NCI-H2227 treated with DMSO at 0.1 percent for 48 hours (cell line): ENCODE measurements around the gene SORBS1.

Experiments
- DNase-seq: peaks from one replicate; lab custom pipeline; 2025; lab: John Stamatoyannopoulos, UW

The SORBS1 gene

DNA sequence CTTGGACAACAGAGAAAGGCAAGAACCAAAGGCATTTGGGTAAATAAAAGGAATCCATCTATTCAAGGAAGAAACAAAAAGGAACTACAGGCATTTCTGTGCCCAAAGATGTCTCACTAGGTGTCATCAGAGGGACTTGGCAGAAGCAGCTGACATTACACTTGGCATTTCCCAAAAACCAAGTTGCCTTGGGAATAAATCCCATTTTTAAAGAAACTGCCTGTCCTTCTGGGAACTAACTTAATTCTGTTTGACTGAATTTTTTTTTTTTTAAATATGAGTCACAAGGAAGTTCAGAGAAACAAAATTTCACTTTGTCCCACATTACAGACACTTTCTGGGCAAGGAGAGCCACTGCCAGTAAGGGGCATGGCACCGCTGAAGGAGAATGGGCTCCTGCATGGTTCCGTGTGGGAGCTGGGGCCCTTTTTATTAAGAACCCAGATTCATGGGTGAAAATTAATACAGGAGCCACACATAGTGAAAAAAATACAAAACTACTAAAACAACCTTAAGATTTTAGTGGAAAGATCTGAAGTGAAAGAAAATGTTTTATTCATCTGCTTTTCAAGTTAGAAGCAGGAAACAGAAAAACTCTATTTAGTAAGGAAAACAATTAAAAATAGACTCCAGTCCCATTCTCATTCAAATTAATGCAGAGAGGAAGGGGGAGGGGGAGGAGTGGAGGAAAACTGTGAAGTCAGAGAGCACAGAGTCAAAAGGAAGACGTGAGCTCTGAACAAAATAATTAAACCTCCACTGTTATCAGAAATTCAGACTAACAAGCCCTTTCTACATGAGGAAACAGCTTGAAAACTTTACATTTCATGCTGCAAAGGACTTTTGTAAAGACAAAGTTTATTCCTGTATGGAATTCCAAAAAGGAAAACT lies 151.9 kb downstream of the SORBS1 start:
- no peak for DNase-seq

DNA sequence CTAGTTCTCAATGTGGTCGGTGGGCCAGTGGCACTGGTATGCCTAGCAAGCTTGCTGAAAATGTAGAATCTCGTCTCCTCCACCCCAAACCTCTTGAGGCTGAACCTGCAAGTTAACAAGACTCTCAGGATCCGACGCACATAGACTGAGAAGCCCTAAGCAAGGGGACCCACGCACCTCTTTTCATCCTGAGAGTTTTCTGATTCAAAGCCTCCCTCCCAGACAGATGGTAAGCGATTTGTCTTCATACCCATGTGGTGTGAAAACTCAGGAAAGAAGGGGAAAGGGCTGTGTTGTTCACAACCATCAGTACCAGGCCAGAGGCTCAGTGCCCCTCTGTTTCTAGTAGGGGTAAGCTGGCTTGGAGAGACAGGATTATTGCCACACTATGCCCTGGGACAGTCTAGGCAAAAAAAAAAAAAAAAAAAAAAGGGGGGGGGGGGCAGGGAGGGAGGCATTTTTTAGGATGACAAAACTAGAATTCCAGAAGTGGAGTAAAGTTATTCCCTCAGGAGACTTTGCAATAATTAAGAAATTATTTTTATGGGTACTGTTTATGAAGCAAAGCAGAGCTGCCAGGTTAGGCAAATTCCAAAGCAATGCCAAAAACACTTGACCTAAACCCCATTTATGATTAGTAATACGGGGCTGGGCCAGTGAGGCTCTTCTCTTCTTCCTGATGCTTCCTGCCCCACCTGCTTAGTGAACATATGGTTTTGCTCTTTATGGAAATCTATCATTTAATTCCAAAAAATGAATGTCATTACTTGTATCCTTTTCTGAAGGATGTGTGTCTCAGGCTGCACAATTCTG lies 152.8 kb downstream of the SORBS1 start:
- DNase-seq, result no peak

DNA sequence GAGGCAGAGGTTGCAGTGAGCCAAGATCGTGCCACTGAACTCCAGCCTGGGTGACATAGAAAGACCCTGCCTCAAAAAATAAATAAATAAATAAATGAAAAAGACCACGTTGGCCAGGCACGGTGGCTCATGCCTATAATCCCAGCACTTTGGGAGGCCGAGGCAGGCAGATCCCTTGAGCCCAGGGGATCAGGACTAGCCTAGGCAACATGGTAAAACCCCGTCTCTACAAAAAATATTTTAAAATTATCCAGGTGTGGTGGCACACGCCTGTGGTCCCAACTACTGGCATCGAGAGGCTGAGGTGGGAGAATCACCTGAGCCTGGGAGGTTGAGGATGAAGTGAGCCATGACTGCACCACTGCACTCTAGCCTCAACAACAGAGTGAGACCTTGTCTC lies 153.6 kb downstream of the SORBS1 start:
- DNase-seq, result no peak

DNA sequence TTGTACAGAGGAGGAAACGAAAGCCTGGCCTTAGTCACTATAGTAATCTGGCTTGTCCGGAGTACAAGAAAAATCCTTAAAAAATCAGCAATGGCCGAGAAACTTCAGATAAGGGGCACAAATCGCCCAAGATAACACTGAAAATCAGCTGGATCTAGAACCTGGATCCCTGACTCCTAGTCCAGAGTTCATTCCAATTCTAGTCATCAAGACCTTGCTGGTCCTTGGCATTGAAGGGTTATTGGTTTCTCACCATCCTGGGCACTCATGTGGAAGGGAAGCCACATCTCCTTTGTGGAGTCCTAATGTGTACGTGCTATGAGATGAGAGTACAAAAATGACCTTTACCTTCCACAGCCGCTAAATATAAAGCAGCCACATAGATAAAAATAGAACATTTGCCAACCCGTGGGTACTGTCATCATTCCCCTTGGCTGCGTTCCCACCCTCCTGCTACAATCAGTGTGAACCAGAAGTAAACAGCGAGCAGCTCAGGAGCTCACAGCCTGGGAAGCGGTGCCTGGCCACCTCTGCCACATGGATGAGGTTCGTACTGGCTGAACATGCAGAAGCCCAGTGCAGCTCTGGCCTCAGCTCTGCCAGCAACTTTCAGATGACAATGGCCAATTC lies 154.4 kb downstream of the SORBS1 start:
- peak; percentile 16 for DNase-seq

DNA sequence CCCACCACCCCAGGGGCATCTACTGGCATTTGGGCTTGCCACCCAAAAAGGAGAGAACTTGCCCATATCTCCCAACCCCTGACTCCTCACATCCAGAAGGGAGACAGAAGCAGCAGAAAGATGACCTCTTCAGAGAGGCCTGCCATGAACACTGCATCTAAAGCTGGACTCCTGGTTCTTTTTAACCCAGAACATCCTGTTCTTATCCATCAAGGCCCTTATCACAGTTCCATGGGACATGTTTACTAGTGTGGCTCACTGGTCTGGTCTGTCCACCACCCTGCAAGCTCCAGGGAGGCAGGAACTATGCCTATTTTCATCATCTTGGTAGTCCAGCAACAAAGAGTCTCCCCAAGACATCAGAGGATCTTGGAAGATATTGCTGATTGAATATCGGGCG lies 155.5 kb downstream of the SORBS1 start:
- DNase-seq, result no peak

DNA sequence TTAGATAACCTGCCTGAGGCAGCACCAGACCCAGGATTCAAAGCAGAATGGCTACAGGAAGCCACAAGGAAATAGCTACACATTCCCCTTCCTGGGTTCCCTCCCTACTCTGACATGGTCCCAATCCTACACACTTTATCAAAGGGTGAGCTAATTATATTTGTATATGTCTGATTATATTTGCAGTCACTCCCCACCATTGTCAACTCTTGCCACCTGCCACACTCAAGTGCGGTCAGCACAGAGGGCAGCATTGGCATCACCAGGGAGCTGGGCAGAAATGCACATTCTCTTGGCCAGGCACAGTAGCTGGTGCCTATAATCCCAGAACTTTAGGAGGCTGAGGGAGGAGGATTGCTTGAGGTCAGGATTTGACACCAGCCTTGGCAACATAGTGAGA lies 156.3 kb downstream of the SORBS1 start:
- DNase-seq, result no peak

DNA sequence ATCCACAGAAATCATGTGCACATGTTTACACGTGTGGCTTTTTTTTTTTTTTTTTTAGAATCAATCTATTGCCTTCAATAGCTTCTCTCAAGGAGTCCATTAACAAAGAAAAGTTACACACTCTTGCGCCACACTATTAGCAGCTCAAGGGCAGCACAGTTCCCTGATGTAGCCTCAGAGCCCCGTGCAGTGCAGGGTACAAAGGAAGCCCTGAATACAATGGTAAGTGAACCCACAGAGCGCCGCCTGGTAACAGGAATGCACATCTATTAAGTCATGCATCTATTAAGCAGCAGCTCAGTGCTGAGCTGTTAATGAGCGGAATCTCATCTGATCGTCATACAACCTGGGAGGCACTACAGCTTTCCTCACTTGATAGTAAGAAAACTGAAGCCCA lies 156.7 kb downstream of the SORBS1 start:
- DNase-seq, result no peak

DNA sequence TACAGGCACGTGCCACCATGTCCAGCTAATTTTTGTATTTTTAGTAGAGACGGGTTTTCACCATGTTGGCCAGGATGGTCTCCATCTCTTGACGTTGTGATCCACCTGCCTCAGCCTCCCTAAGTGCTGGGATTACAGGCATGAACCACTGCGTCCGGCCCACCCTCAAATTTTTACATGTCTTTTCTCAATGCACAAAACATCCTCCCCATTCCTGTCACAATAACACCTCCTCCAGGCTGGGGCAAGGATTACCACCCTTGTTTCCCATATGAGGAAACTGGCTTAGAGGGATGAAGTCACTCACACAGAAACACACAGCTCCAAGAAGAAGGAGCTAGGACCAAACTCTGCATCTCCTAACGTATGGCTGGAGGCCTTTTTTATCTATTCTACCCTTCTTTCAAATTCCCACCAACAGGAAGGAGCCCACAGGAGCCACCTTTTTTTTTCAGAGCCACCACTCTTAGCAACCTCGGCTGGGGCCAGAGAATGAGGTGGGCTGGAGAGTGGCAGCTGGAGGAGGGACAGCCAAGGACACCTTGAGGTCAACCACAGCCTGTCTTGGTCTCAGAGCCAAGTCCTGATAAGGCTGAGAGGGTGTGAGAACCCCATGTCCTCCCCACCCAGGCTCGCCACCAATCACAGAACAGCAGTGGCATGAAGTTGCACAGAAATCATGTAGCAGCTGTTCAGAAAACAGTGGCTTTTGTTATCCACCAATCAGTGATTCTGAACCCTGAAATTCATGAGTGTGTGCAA lies 157.3 kb downstream of the SORBS1 start:
- DNase-seq, result no peak

DNA sequence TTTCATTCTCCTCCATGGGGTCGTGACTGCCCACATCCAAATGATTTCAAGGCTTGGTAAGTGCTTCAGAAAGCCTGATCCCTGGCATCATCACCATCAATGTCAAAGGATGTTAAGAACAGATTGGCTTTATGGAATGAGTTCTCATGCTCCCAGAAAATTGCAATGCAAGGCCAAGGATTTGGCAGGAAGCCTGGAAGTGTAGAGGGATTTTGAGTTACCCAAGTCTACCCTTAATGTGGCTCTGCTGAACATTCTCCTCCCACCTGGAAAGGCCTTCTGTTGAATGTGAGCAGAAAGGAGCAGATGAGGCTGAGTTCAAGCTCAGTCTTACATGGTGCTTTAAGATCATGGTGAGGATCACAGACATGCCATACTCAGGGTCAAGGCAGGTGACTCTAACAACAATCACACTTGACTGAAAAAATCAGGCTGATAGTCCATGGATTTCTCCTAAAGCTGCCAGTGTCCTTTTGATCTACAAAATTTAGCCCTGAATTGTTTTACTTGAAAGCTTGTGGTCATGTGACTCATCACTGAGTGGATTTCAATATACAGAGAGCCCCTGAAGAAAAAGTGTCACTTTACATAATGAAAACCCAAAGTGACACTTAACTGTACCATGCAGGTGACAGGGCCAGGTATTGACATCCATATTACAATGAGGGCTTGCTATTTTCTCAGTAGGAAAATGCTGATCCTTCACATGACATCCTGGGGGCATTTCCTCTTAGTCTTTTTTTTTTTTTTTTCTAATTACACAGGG lies 159.3 kb downstream of the SORBS1 start:
- no peak for DNase-seq

DNA sequence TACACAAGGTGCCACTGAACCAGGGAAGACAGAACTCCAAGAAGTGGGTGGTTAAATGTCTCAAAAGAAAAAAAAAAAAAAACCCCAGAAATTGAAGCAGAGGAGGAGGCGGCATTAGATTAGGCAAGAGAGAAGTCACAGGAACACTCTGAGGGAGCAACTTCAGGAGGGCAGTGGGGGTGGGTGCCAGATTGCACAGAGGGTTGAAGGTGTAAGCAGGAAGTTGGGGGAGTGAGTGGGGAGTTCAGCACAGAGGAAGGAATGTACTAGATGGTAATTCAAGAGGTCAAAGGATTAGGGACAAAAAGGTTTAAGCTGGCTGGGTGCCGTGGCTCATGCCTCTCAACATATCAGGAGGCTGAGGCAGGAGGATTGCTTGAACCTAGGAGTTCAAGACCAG lies 160.4 kb downstream of the SORBS1 start:
- no peak for DNase-seq

DNA sequence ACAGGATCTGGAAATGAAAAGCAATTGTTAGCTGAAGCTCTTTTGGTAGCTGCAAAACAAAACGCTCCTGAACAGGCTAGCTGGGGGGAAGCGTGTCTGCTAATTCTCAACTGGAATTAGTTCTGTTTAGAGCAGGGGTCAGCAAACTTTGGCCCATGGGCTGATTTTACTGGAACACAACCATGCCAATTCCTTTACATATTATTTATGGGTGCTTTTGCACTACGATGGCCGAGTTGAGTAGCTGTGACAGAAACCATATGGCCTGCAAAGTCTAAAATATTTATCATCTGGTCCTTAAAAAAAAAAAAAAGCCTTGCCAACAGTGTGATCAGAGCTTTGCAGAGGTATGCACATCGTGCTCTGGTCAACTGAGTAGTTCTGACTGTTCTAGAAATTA lies 162.0 kb downstream of the SORBS1 start:
- DNase-seq, result no peak

DNA sequence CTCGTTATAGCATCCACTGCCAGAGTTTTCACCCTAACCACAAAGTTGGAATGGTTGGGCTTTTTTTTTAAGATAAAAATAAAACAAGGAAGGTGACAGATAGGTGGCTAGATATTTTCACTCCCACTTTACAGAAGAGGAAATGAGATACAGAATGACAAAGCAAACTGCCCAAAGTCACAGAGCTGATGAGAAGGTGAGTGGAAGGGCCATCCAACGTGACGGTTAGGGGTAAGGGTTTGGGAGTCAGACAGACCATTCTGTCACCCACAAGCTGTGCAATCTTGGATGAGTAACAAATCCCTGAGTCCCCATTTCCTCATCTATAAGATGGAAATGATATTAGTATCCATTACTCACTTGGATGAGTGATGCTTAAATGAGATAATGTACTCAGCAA lies 163.4 kb downstream of the SORBS1 start:
- no peak for DNase-seq

DNA sequence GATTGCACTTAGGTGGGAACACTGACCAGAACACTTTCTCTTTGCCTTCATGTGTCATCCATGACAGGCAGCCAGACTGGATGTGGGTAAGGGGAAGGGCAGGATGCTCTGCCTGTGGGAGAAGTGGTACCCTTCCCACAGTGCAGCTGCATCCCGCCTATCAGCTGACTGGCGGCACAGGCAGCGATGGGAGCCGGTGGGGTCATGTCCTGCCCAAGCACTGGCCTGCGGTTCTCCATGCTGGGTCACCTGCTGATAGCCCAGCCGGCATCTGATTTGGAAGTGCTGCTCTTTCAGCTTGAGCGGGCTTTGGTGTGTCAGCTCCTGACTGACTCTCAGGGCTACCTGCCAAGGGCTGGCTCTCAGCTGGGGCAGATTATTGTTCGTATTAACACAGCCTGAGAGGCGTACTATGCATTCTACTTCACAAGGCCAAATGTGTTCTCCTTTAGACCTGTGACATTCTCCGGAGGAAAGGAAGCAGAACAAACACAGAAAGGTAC lies 165.2 kb downstream of the SORBS1 start:
- no peak for DNase-seq

DNA sequence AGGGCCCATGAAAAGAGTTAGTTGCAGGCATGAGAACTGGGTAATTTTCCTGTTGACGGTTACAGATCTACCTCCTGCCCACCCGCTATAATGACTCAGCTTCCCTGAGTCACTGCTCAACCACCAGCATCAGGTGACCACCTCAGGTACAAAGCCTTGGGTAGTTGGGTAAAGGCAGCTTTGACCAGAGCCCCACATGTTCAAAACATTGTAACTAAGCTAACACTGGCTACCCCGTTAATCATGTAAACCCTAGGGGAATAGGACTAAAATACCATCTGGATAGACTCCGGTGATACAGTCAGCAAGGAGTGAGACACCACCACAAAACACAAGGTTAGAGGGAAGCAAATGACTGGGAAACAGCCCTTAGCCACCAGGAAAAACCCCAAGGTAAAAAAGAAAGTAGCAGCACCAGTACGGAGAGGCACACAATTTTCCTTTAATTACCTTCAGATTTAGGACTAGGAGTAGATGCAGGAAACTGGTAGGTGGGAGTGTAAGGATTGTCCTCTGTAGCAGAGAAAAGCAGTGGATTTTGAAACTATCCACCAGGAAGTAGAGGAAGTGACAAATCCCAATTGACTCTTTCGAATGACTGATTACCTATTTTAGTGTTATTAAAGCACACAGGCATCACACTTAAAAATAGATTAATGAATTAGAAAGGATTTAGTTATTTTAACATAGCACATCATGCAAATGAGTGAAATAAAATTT lies 166.8 kb downstream of the SORBS1 start:
- DNase-seq, result no peak

DNA sequence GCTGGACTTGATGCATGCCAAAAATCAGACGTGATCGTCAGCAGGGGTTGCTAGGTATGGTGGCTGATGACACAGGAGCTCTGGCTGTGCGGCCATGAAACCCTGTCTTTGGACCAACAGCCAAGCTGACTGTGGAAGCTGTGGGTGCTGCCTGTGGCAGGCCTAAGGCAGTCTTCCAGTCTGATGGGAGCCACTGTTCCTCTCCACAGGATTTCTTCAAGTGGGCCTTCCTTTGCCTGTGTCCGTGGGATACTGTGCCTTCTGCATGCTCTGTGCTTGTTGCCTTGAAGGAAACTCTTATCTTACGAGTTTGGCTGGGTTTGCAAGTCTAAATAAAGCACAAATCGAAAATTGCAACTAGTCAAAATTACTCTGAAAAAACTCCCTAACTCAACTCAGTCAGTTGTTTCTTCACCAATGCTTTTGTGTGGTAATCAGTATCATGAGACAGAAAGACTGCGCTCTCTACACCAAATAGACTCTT lies 168.4 kb downstream of the SORBS1 start:
- no peak for DNase-seq

DNA sequence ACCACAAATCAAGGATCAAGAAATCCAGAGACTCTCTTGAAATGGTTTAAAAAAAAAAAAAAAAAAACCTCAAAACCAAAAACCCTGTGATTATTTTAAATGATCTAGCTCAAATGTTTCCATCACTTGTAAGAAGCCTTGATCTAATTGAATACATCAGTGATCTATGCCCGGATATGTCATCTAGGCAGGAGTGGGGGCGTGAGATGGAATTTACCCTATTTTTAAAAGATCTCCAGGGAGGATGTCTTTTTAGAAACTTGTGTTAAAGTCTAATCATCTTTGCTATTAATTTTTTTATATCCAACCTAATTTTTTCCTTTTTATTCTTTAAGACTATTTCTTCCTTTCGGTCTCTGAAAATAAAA lies 169.0 kb downstream of the SORBS1 start:
- no peak for DNase-seq

DNA sequence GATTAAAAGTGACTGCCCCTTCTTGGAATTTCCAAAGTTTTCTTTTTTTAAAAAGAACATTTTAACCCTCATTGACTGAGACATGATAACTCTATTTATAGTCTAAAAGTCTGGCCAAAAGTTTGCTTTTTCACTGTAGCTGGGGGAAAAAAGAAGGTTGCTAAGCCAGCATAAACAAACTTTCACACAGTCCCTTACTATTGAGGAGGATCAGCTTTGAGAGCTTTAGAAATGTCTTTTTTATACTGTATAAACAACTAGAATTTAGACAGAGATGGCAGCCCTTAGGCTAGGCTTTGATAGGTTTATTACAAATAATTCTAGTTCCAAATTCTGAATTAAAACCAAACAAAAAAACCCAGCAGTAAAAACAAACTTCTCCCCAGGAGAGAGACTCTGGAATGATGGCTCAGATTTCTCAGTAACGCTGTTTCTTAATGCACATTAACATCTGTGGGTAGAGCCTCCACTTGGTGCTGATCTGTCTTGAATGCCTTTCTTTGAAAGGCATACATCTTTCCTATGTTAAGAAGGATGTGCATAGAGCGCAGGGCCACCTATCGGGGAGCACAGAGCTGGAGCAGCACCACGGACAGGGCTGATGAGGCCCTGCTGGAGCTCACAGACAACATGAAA lies 169.5 kb downstream of the SORBS1 start:
- DNase-seq, result no peak

DNA sequence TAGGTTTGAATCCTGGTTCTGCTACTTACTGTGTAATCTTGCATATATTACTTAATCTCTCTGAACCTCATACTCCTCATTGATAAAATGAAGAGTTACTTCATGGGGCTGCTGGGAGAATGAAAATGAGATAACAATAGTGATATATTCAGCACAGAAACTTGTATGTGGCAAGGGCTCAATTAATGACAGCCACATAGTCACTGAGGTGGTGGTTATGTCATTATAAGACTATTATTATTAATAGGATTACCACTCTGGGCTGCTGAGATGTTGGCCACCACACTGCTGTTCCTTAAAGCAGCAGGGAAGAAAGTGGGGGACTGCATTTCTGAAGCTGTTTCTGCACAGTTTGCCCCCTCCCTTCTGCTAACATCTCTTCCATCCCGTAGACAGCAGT lies 170.0 kb downstream of the SORBS1 start:
- no peak for DNase-seq

DNA sequence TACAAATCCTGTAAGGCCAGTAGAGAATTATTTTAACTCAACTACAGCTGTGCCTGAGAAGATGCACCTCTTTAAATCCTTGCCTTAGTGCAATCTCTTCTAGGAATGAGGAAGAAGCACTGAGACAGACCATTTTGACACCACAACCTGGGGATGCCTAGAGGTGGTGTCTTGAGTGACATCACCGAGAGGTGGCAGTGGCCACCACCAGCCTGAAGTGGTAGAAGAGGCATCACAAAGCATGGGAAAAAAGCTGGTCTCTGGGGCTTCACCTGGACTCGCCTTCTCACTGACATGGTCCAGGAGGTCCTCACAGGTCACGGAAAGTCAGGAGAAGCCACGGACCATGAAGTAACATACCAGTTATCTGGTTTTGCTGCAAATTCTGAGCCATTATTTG lies 171.2 kb downstream of the SORBS1 start:
- DNase-seq, result no peak

DNA sequence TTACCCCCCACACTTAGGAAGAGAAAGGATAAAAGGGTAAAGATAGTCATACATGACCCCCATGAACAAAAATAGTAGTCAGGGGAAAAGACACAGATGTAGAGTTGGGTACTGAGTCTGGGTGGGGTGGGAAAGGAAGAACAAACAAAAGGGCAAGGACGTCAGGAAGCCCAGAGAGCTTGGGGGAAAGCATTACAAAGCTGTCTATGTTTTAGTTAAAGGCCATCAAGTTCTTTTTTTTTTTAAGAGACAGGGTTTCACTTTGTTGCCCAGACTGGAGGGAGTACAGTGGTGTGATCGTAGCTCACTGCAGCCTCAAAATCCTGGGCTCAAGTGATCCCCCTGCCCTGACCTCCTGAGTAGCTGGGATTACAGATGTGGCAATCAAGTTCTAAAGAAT lies 172.0 kb downstream of the SORBS1 start:
- DNase-seq, result no peak
